Measurements from ENCODE around the gene TDRD12. TPM values are rescaled to one million over a fixed set of nuclear protein-coding genes. Genes with fewer than 3 reads are reported as not detected.
"Not testable (repeated sequence)": the region's sequence is repeated elsewhere in the genome, so short reads cannot be mapped to it uniquely, and the experiment has no call there.

TDRD12 gene
- total and polyA plus RNA-seq, 11 donors: 0.06 to 0.63 (median 0.23) TPM; not detected in 5

DNA sequence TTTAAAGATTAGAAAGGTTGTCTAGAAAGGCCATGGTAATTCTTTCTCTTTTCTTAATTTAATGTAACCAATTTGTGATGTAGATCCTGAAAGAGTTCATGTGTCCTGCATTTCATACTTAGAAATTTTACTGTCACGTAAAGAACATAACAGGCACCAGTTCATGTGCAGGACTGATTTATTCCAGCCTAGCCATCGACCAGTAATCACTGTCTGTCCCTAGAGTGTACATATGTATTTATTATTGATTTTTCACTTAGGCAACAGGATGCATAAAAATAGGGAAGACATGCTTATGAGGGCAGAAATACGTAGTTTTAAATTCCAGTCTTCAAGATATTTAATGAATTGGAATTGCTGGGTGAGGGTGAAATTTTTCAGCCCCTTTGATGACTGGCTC is 37.6 kb downstream of the TDRD12 start:
- peaks cover 0 to 5% (median 0%) of the 10 kb centered on the region in 12 donors for H3K9me3 ChIP-seq
- peaks cover 0 to 4% (median 0%) of the 10 kb centered on the region in 9 donors for H3K27me3 ChIP-seq
- no peak overlapping the region for H3K4me3 ChIP-seq
- 70 to 75% (median 72%) methylated on average over 3 of the region's 3 CpGs for WGBS, 4 donors
- intact Hi-C loops (cut with DNase I): no loop called here
- no peak overlapping the region for H3K27ac ChIP-seq
- ATAC-seq (no peak), DNase-seq (no peak)
- no peaks in the 10 kb centered on the region for H3K4me1 ChIP-seq
- no peaks in the 10 kb centered on the region for H3K36me3 ChIP-seq
- TF ChIP-seq, protein P1, sequence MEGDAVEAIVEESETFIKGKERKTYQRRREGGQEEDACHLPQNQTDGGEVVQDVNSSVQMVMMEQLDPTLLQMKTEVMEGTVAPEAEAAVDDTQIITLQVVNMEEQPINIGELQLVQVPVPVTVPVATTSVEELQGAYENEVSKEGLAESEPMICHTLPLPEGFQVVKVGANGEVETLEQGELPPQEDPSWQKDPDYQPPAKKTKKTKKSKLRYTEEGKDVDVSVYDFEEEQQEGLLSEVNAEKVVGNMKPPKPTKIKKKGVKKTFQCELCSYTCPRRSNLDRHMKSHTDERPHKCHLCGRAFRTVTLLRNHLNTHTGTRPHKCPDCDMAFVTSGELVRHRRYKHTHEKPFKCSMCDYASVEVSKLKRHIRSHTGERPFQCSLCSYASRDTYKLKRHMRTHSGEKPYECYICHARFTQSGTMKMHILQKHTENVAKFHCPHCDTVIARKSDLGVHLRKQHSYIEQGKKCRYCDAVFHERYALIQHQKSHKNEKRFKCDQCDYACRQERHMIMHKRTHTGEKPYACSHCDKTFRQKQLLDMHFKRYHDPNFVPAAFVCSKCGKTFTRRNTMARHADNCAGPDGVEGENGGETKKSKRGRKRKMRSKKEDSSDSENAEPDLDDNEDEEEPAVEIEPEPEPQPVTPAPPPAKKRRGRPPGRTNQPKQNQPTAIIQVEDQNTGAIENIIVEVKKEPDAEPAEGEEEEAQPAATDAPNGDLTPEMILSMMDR (IDR thresholded peaks at IDR 0.05): no peak
- TF ChIP-seq POLR2A (IDR thresholded peaks at IDR 0.05): no peak

DNA sequence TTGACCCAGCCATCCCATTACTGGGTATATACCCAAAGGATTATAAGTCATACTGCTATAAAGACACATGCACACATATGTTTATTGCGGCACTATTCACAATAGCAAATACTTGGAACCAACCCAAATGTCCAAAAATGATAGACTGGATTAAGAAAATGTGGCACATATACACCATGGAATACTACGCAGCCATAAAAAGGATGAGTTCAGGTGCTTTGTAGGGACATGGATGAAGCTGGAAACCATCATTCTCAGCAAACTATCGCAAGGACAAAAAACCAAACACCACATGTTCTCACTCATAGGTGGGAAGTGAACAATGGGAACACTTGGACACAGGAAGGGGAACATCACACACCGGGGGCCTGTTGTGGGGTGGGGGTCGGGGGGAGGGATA is 45.8 kb downstream of the TDRD12 start:
- intact Hi-C loops (cut with DNase I); H3K36me3 ChIP-seq; ATAC-seq; H3K4me3 ChIP-seq; H3K27ac ChIP-seq; DNase-seq; H3K9me3 ChIP-seq; H3K4me1 ChIP-seq; H3K27me3 ChIP-seq: not testable (repeated sequence)
- WGBS, 4 donors: 78 to 91% (median 89%) methylated on average over 5 of the region's 5 CpGs

DNA sequence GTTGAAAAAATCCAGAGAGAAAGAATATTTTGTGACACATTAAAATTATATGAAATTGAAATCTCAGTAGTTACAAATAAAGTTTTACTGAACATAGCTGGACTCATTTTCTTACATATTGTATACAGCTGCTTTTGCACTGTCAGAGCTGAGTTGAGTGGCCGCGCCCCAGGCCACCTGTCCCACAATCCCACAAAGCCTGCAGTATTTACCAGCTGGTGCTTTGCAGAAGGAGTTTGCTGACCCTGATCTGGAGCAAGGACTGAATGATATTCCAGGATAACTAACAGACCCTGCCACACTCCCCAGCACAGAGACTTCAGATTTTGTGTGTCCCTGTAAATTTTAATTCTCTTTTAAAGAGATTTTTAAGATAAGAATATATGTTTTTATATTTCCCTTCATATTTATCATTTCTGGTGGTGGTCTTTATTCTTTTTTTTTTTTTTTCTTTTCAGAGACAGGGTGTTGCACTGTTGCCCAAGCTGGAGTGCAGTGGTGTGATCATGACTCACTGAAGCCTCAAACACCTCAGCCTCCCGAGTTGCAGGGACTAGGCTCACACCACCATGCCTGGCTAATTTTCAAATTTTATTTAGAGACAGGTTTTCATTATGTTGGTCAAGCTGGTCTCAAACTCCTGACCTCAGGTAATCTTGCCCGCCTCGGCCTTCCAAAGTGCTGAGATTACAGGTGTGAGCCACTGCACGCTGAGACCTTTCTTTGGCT is 48.5 kb downstream of the TDRD12 start:
- no peaks in the 10 kb centered on the region for H3K36me3 ChIP-seq
- DNase-seq: no peak
- no peak overlapping the region for H3K27ac ChIP-seq
- intact Hi-C loops (cut with DNase I): no loop called here
- peaks cover 0 to 9% (median 0%) of the 10 kb centered on the region in 12 donors for H3K9me3 ChIP-seq
- no peak overlapping the region for H3K4me3 ChIP-seq
- ATAC-seq: no peak
- peaks cover 0 to 4% (median 0%) of the 10 kb centered on the region in 9 donors for H3K27me3 ChIP-seq
- H3K4me1 ChIP-seq: no peaks in the 10 kb centered on the region
- TF ChIP-seq, protein P1 (IDR thresholded peaks at IDR 0.05): no peak
- TF ChIP-seq POLR2A (IDR thresholded peaks at IDR 0.05): no peak
- whole genome bisulfite sequencing, 4 donors: 84 to 87% (median 86%) methylated on average over 6 of the region's 6 CpGs

DNA sequence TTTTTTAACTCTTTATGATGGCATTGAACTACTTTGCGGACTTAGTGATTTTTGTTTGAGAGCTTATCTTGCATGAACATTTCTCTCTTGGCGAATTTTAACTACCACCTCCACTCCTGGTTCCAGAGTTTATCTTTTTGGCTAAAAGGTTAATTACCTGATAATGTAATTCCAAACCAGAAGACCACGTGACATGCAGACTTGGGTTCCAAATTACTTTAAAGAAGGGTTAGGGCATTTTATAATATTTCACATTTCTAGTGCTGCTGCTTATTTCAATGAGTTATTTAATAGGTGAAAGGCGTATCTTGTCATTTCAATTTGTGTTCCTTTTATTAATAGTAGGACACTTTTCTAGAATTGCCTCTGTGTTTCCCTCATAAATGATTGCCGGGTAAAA is 52.0 kb downstream of the TDRD12 start:
- Histone ChIP-seq H3K27me3 (peaks cover 0 to 2% (median 0%) of the 10 kb centered on the region in 9 donors), H3K27ac (no peak overlapping the region), H3K36me3 (no peaks in the 10 kb centered on the region), H3K4me1 (no peaks in the 10 kb centered on the region), H3K4me3 (no peak overlapping the region), H3K9me3 (peaks cover 0 to 9% (median 0%) of the 10 kb centered on the region in 12 donors)
- ATAC-seq (no peak), DNase-seq (no peak)
- TF ChIP-seq POLR2A (IDR thresholded peaks at IDR 0.05): no peak
- TF ChIP-seq, protein P1 (IDR thresholded peaks at IDR 0.05): no peak
- WGBS, 4 donors: 77 to 89% (median 84%) methylated on average over 5 of the region's 5 CpGs
- intact Hi-C loops (cut with DNase I): no loop called here

DNA sequence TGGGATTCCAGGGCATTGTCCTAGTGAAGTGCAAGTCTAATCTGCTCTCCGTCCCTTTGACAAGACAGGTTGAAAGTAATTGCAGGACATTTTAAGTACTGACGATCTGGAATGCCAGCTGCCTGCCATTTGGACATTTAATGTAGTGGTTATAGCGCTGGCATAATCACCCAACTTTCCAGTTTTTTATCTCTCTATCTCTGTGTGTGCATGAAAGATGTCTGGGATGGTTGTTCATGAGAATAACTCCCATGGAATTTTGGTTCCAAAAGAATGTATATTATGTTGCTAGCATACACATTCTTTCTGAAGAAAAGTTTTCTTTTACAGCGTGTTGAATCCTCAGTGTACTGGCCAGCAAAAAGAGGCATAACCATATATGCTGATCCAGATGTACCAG is 53.6 kb downstream of the TDRD12 start:
- no peak for ATAC-seq
- DNase-seq: no peak
- Histone ChIP-seq H3K4me3 (no peak overlapping the region), H3K36me3 (no peaks in the 10 kb centered on the region), H3K4me1 (no peaks in the 10 kb centered on the region), H3K27me3 (no peaks in the 10 kb centered on the region), H3K9me3 (peaks cover 0 to 9% (median 0%) of the 10 kb centered on the region in 12 donors), H3K27ac (no peak overlapping the region)
- TF ChIP-seq, protein P1 (IDR thresholded peaks at IDR 0.05): no peak
- no peak for TF ChIP-seq POLR2A (IDR thresholded peaks at IDR 0.05)
- 60 to 72% (median 65%) methylated on average over 4 of the region's 4 CpGs for WGBS, 4 donors
- intact Hi-C loops (cut with DNase I): no loop called here

Data from heart left ventricle (tissue), 16 donors.